Tibial nerve (tissue), 4 donors: ENCODE results near the gene EPN3. TPM values are rescaled to one million over a fixed set of nuclear protein-coding genes. Genes with fewer than 3 reads are reported as not detected.

Experiments
- DNase-seq, 2 donors: peaks; one replicate each; pipeline ENCODE4 v3.0.0-alpha.2; 2019; ENCODE audit warnings: low spot score in 2 of 2
- H3K27ac ChIP-seq, 4 donors: fragments of 200-600 bp; sonication (generic) in 3 of 4; one replicate each; pipeline ENCODE4 v1.5.1; 2017 to 2019; ENCODE audit warnings: mild to moderate bottlenecking in 1 of 4
- H3K27me3 ChIP-seq, 2 donors: fragments of 200-600 bp; sonication (generic) in 1 of 2; one replicate each; pipeline versions ENCODE4 v1.5.1 to v1.6.0; 2017 to 2019
- H3K36me3 ChIP-seq, 3 donors: fragments of 200-600 bp; sonication (generic); one replicate each; pipeline ENCODE4 v1.5.1; 2018 to 2019
- H3K4me1 ChIP-seq, 4 donors: fragments of 200-600 bp; sonication (generic) in 3 of 4; one replicate each; pipeline ENCODE4 v1.5.1; 2017 to 2019
- H3K4me3 ChIP-seq, 4 donors: fragments of 200-600 bp; sonication (generic) in 3 of 4; one replicate each; pipeline ENCODE4 v1.5.1; 2017 to 2019; ENCODE audit warnings: mild to moderate bottlenecking in 1 of 4, moderate library complexity in 1 of 4
- H3K9me3 ChIP-seq, 4 donors: fragments of 200-600 bp; sonication (generic) in 3 of 4; one replicate each; pipeline ENCODE4 v1.5.1; 2017 to 2019
- CTCF ChIP-seq, 5 experiments: fragments of 200-600 bp in 3 of 5; fragments of 450-650 bp in 2 of 5; sonication (generic) in 3 of 5; IDR thresholded peaks; one replicate each; pipeline ENCODE4 v1.5.1; 2016 to 2019; ENCODE audit warnings: antibody characterized with exemption in 5 of 5, mild to moderate bottlenecking in 3 of 5, moderate library complexity in 2 of 5
- EP300 ChIP-seq, 2 donors: sonication (generic); formaldehyde crosslinking; IDR thresholded peaks; one replicate each; pipeline ENCODE4 v1.6.1; 2017; ENCODE audit warnings: antibody characterized with exemption in 2 of 2, mild to moderate bottlenecking in 1 of 2
- POLR2A ChIP-seq, 2 donors: fragments of 450-650 bp; IDR thresholded peaks; one replicate each; pipeline ENCODE4 v1.6.1; 2017; ENCODE audit warnings: antibody characterized with exemption in 2 of 2, mild to moderate bottlenecking in 2 of 2, moderate library complexity in 2 of 2
- WGBS, 2 donors: methylation state at CpG; one replicate each; pipeline ENCODE4 v1.1.5; 2018; 5-methylcytosine and 5-hydroxymethylcytosine counted together
- total RNA-seq, 4 donors: library from RNA; depleted of rRNA; stranded (reverse); fragments of >200 nt; gene quantifications; one replicate each; pipeline ENCODE4 v1.1.0, GENCODE V29; 2016

Gene EPN3
- total RNA-seq, 4 donors from 2014 or later: 0.22 to 0.42 TPM; not detected in 2

GRCh38 chr17:50576864-50577263 is 44.3 kb downstream of the EPN3 start:
- Histone ChIP-seq H3K4me3 (no peak overlapping the region), H3K4me1 (no peaks in the 10 kb centered on the region), H3K27me3 (peaks cover 0 to 13% of the 10 kb centered on the region in 2 donors), H3K36me3 (no peaks in the 10 kb centered on the region), H3K9me3 (no peaks in the 10 kb centered on the region), H3K27ac (no peak overlapping the region)
- no peak for DNase-seq
- TF ChIP-seq EP300 (IDR thresholded peaks at IDR 0.05) (no peak), POLR2A (IDR thresholded peaks at IDR 0.05) (no peak), CTCF (IDR thresholded peaks at IDR 0.05) (no peak)
- 79 to 83% methylated on average over 13 of the region's 13 CpGs for WGBS, 2 donors

- H3K9me3 ChIP-seq: no peaks in the 10 kb centered on the region
- peaks cover 0 to 12% of the 10 kb centered on the region in 2 donors for H3K27me3 ChIP-seq
- no peak for DNase-seq
- 86 to 92% methylated on average over 13 of the region's 13 CpGs for WGBS, 2 donors
- H3K4me1 ChIP-seq: no peaks in the 10 kb centered on the region
- H3K4me3 ChIP-seq: no peak overlapping the region
- no peak overlapping the region for H3K27ac ChIP-seq
- TF ChIP-seq CTCF (IDR thresholded peaks at IDR 0.05): no peak
- no peak for TF ChIP-seq EP300 (IDR thresholded peaks at IDR 0.05)
- no peak for TF ChIP-seq POLR2A (IDR thresholded peaks at IDR 0.05)
- no peaks in the 10 kb centered on the region for H3K36me3 ChIP-seq
Measured at GRCh38 chr17:50577451-50577954, 45.0 kb downstream of the EPN3 start.

GRCh38 chr17:50578173-50578572 is 45.6 kb downstream of the EPN3 start:
- Histone ChIP-seq H3K9me3 (no peaks in the 10 kb centered on the region), H3K27ac (no peak overlapping the region), H3K4me1 (no peaks in the 10 kb centered on the region), H3K4me3 (no peak overlapping the region), H3K36me3 (no peaks in the 10 kb centered on the region), H3K27me3 (peaks cover 0 to 8% of the 10 kb centered on the region in 2 donors)
- WGBS, 2 donors: 74 to 84% methylated on average over 12 to 13 of the region's 16 CpGs
- TF ChIP-seq POLR2A (IDR thresholded peaks at IDR 0.05): no peak
- TF ChIP-seq CTCF (IDR thresholded peaks at IDR 0.05): no peak
- TF ChIP-seq EP300 (IDR thresholded peaks at IDR 0.05): no peak
- no peak for DNase-seq

GRCh38 chr17:50579399-50579798 is 46.9 kb downstream of the EPN3 start:
- no peak for TF ChIP-seq POLR2A (IDR thresholded peaks at IDR 0.05)
- no peak for TF ChIP-seq CTCF (IDR thresholded peaks at IDR 0.05)
- TF ChIP-seq EP300 (IDR thresholded peaks at IDR 0.05): no peak
- Histone ChIP-seq H3K4me3 (no peak overlapping the region), H3K9me3 (no peaks in the 10 kb centered on the region), H3K36me3 (no peaks in the 10 kb centered on the region), H3K27me3 (peaks cover 0 to 8% of the 10 kb centered on the region in 2 donors), H3K27ac (no peak overlapping the region), H3K4me1 (no peaks in the 10 kb centered on the region)
- no peak for DNase-seq
- WGBS, 2 donors: 82 to 86% methylated on average over 5 to 7 of the region's 7 CpGs

- H3K27me3 ChIP-seq: peaks cover 0 to 8% of the 10 kb centered on the region in 2 donors
- no peak overlapping the region for H3K4me3 ChIP-seq
- H3K27ac ChIP-seq: no peak overlapping the region
- H3K4me1 ChIP-seq: no peaks in the 10 kb centered on the region
- no peak for DNase-seq
- 85 to 94% methylated on average over 5 to 9 of the region's 9 CpGs for WGBS, 2 donors
- H3K9me3 ChIP-seq: no peaks in the 10 kb centered on the region
- TF ChIP-seq CTCF (IDR thresholded peaks at IDR 0.05) (no peak), EP300 (IDR thresholded peaks at IDR 0.05) (no peak), POLR2A (IDR thresholded peaks at IDR 0.05) (no peak)
- no peaks in the 10 kb centered on the region for H3K36me3 ChIP-seq
Measured at GRCh38 chr17:50580646-50581045, 48.1 kb downstream of the EPN3 start.
